Esophagus muscularis mucosa (tissue), 4 donors: ENCODE results near the gene JARID2. TPM values are rescaled to one million over a fixed set of nuclear protein-coding genes. Genes with fewer than 3 reads are reported as not detected.

ENCODE experiments used
- DNase-seq: peaks from one replicate; pipeline ENCODE4 v3.0.0-alpha.2; 2017; ENCODE audit errors: extremely low spot score
- H3K27ac ChIP-seq, 4 donors: fragments of 200-600 bp; sonication (generic); replicated peaks in 1 of 4; 1 replicate in 3 of 4; 2 replicates in 1 of 4; pipeline ENCODE4 v1.5.1; 2016 to 2019; ENCODE audit warnings: mild to moderate bottlenecking in 1 of 4
- H3K27me3 ChIP-seq, 4 donors: fragments of 200-600 bp; sonication (generic); one replicate each; pipeline versions ENCODE4 v1.5.1 to v1.6.0; 2016 to 2019
- H3K36me3 ChIP-seq, 4 donors: fragments of 200-600 bp; sonication (generic); one replicate each; pipeline ENCODE4 v1.5.1; 2016 to 2019
- H3K4me1 ChIP-seq, 4 donors: fragments of 200-600 bp; sonication (generic); one replicate each; pipeline ENCODE4 v1.5.1; 2016 to 2019
- H3K4me3 ChIP-seq, 4 donors: fragments of 200-600 bp; sonication (generic); 1 replicate in 2 of 4; 2 replicates in 2 of 4; pipeline ENCODE4 v1.5.1; 2016 to 2019; ENCODE audit warnings: mild to moderate bottlenecking in 4 of 4, moderate library complexity in 1 of 4
- H3K9me3 ChIP-seq, 4 donors: fragments of 200-600 bp; sonication (generic); 1 replicate in 3 of 4; 2 replicates in 1 of 4; pipeline ENCODE4 v1.5.1; 2016 to 2019
- CTCF ChIP-seq, 3 experiments: fragments of 200-600 bp in 2 of 3; fragments of 450-650 bp in 1 of 3; sonication (generic) in 2 of 3; IDR thresholded peaks; one replicate each; pipeline ENCODE4 v1.5.1; 2017 to 2019; ENCODE audit warnings: antibody characterized with exemption in 3 of 3, mild to moderate bottlenecking in 2 of 3, moderate library complexity in 1 of 3
- EP300 ChIP-seq: sonication (generic); formaldehyde crosslinking; IDR thresholded peaks from one replicate; pipeline ENCODE4 v1.6.1; 2017; ENCODE audit warnings: antibody characterized with exemption
- POLR2A ChIP-seq: fragments of 450-650 bp; IDR thresholded peaks from one replicate; pipeline ENCODE4 v1.6.1; 2017; ENCODE audit warnings: antibody characterized with exemption, moderate library complexity, mild to moderate bottlenecking, low read depth
- POLR2AphosphoS5 ChIP-seq, 2 donors: sonication (generic); formaldehyde crosslinking; IDR thresholded peaks; one replicate each; pipeline ENCODE4 v1.6.1; 2017; ENCODE audit warnings: antibody characterized with exemption in 2 of 2
- WGBS: methylation state at CpG from one replicate; pipeline ENCODE4 v1.1.5; 2018; 5-methylcytosine and 5-hydroxymethylcytosine counted together
- intact Hi-C: fragments of 100-400 bp; cut with DNase I; formaldehyde crosslinking; loops from one replicate; pipeline ENCODE4 v1.15.1; 2023
- total RNA-seq, 4 donors: library from RNA; depleted of rRNA; stranded (reverse); fragments of >200 nt; gene quantifications; one replicate each; pipeline versions ENCODE4 v1.1.0 to v1.2.1, GENCODE V29; 2016

Gene JARID2
- total RNA-seq, 4 donors from 2014 or later: 5.8 to 10.4 (median 8.1) TPM

DNA sequence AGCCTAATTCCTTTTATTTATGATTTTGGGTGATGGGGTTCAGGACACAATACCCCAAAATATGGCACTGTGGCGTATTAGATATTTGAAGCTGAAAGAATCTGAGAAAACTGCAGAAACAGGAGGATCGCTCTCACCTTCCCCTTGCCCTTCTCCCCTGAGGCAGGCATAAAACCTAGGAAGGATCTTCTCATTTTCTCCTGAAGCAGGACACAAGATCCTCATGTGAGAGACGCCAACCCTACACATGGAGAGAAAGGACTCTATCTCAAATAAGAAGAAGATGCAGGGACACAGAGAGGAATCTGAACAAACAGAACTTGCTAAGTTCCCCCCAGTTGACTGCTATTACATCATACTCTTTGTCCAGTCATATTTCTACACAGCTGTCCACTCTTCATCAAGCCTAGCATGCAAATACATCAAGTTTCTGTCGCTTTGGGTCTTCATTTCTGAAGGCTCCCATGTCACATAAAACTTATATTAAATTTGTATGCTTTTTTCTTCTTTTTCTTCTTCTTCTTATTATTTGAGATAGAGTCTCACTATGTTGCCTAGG lies 307.9 kb downstream of the JARID2 start:
- intact Hi-C loops: no loop called here
- Histone ChIP-seq H3K36me3 (no peaks in the 10 kb centered on the region), H3K27ac (no peak overlapping the region), H3K27me3 (no peaks in the 10 kb centered on the region), H3K4me1 (peaks cover 14 to 32% (median 23%) of the 10 kb centered on the region in 4 donors), H3K9me3 (no peaks in the 10 kb centered on the region), H3K4me3 (no peak overlapping the region)
- TF ChIP-seq EP300 (no peak), POLR2A (no peak), CTCF (IDR thresholded peaks at IDR 0.05) (no peak), POLR2AphosphoS5 (IDR thresholded peaks at IDR 0.05) (no peak)
- WGBS: 96% methylated on average over 4 of the region's 4 CpGs
- DNase-seq: no peak

- intact Hi-C loops: no loop called here
Measured at GRCh38 chr6:15554728-15555100, 308.8 kb downstream of the JARID2 start.

GRCh38 chr6:15555101-15556038 lies 309.5 kb downstream of the JARID2 start:
- Histone ChIP-seq H3K9me3 (no peaks in the 10 kb centered on the region), H3K27ac (no peak overlapping the region), H3K36me3 (no peaks in the 10 kb centered on the region), H3K4me3 (no peak overlapping the region), H3K4me1 (peaks cover 16 to 33% (median 24%) of the 10 kb centered on the region in 4 donors), H3K27me3 (no peaks in the 10 kb centered on the region)
- DNase-seq: no peak
- 88% methylated on average over 5 of the region's 5 CpGs for WGBS
- intact Hi-C loops: no loop called here
- TF ChIP-seq EP300 (no peak), POLR2AphosphoS5 (IDR thresholded peaks at IDR 0.05) (no peak), CTCF (IDR thresholded peaks at IDR 0.05) (no peak), POLR2A (no peak)

More at GRCh38 chr6:15554728-15555100, 308.8 kb downstream of the JARID2 start:
- 94% methylated on average over 6 of the region's 6 CpGs for WGBS
- no peak for TF ChIP-seq POLR2A
- TF ChIP-seq POLR2AphosphoS5 (IDR thresholded peaks at IDR 0.05): no peak
- no peak for TF ChIP-seq EP300
- TF ChIP-seq CTCF (IDR thresholded peaks at IDR 0.05): no peak
- no peak overlapping the region for H3K4me3 ChIP-seq
- H3K27ac ChIP-seq: no peak overlapping the region
- H3K9me3 ChIP-seq: no peaks in the 10 kb centered on the region
- no peaks in the 10 kb centered on the region for H3K36me3 ChIP-seq
- H3K4me1 ChIP-seq: peaks cover 14 to 32% (median 23%) of the 10 kb centered on the region in 4 donors
- no peak for DNase-seq
- H3K27me3 ChIP-seq: no peaks in the 10 kb centered on the region

- no peak overlapping the region for H3K27ac ChIP-seq
- no peak for DNase-seq
- no peaks in the 10 kb centered on the region for H3K36me3 ChIP-seq
- H3K4me3 ChIP-seq: no peak overlapping the region
- intact Hi-C loops: no loop called here
- 93% methylated on average over 1 of the region's 1 CpG for WGBS
- TF ChIP-seq POLR2AphosphoS5 (IDR thresholded peaks at IDR 0.05) (no peak), EP300 (no peak), CTCF (IDR thresholded peaks at IDR 0.05) (no peak), POLR2A (no peak)
- H3K27me3 ChIP-seq: no peaks in the 10 kb centered on the region
- peaks cover 13 to 25% (median 17%) of the 10 kb centered on the region in 4 donors for H3K4me1 ChIP-seq
- H3K9me3 ChIP-seq: no peaks in the 10 kb centered on the region
Measured at GRCh38 chr6:15556711-15557110, 310.8 kb downstream of the JARID2 start.
